M059J (cell line): ENCODE data around the gene OSGIN1. TPM values are rescaled to one million over a fixed set of nuclear protein-coding genes. Genes with fewer than 3 reads are reported as not detected.

Source experiments
- DNase-seq: peaks from one replicate; pipeline ENCODE4 v3.0.0-alpha.2; 2012; ENCODE audit warnings: low read depth
- total RNA-seq: library from RNA; depleted of rRNA; stranded (reverse); fragments of >200 nt; shearing (Covaris generic); gene quantifications from 2 replicates; pipeline ENCODE4 v1.2.3, GENCODE V29; 2014

OSGIN1 gene
- total RNA-seq, 1 experiment from 2014 or later: 3.6 TPM

DNA sequence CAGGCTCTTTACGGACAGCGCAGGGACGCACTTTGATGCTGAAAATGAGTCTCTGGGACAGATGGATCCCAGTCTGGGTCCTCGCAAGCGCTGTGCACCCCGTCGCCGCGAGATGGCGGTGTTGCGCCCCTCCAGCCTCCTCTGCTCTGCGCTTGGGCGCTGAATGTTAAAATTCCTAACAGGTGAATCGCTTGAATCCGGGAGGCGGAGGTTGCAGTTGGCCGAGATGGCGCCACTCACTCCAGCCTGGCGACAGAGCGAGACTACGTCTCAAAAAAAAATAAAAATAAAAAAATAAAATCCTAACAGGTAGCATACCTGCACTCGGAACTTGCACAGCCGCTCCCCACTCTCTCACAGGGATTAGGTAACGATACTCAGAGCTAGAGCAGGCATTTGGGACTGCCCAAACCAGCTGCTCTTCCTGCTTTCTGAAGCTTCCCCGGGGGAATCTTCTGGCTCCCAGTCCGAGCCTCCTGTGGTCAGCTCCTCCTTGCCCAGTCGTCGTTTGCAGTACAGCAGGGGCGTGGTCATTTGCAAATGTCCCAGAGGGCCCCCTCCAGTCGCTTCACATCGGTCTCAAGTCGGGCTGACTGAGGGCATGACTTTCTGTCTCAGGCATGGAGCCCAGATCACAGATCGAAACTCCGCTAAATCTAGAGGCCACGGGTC lies 26.2 kb upstream of the OSGIN1 start:
- DNase-seq: peak; percentile 83

DNA sequence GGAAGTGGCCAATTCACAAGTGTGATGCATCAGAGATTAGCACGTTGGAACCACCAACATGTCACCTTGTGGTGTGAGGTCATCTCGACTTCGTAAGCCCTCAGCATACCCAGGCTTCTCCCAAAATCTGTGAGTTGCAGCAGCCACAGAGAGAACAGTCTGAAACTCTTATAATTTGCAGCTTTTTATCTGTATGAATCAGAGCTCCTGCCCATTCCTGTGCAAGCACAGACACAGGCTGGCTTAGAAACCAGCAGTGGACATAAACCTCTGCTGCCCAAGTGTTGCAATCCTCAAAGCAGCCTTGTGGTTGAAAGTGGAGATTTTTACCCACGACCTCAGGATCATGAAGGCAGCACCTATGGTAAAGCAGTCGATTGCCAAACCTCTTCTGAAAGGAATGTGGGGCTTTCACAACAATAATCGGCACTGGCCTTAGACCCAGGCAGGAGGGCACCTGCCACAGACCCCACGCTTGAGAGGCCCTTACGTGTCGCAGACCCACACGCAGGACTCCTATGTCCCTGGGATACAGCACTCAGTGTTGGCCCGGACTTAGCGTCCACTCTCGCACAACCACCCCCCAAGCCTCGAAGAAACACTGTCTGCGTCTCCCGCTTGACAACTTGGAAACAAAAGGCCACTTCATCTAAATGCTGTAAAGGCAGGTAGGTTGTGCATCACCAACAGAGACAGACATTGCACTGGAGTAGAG lies 24.5 kb upstream of the OSGIN1 start:
- DNase-seq: peak; percentile 51

DNA sequence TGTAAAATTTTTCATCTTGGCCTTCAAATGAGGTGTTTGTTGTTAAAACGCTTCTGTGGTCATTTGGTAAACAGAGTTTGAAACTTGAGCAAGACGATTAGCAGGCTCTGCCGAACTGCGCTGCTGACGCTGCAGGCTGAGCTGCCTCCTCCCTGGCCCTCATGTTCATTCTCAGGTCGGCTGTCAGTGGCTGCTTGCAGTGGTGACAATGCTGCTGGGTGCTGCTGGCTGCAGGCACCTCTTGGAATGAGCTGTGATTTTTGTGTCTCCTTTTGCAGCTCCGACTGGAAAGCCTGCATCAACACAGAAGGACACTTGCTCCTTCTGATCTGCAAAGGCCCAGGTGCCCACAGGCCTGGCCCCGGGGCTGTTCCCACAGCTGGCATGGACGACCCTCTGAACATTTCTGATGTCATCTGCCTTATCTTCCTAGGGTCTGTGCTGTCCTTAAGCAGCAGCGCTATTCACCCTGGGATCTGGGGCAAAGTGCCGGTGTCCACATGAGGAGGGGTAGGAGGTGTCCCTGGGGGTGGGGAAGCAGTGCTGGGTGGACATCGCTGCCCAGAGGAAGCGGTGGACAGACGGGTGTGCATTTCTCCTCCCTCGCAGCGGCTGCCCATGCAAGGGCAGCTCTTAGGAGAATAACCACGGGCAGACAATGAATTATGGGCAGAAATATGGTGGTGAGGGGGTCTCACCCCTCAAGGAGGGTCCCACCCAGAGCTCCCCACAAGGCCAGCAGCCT lies 23.1 kb upstream of the OSGIN1 start:
- DNase-seq: no peak

DNA sequence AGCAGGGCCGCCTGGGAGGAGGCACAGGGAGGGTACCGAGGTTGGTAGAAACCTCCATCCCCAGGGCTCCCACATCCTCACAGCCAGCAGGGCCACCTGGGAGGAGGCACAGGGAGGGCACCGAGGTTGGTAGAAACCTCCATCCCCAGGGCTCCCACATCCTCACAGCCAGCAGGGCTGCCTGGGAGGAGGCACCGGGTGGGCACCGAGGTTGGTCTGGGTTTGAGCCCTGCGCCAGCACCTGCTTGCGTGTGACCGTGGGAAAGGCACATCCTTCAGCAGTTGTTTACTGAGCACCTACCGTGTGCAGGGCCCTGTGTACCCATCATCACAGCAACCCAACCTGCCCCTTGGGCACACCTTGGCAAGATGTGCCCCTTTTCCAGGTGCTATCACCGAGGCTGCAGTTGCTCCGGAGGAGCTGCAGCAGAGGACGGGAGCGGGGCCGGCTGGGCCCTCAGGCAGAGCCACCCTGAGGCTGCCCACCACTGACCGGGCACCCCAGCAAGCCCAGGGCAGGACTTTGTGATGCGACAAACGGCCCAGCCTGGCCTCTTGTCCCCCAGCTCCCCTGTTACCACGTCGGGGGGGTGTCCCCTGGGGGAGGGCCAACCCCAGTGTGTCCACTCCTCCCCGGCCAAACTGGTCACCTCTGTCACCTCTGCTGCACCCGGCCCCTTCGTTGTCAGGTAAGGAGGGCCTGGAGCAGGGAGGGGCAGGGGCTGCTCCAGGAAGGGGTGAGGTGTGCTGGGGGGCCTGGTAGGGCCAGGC lies 22.1 kb upstream of the OSGIN1 start:
- DNase-seq: no peak

DNA sequence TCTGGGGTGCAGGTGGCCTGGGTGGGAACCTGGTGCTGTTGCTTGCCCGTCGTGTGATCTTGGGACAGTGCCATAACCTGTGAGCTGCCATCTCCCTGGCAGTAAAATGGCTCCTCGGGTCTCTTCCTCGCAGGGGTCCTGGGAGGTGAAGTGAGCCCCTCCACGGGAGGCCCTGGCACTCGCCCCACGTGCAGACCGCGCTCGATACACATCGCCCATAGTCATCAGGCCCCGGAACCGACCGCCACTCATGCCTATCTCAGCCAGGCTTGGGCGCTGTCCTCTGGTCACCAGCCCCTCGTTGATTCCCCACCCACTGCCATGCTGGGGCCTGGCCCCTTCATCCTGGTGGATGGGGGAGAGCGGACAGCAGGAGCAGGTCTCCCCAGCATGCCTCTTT lies 21.5 kb upstream of the OSGIN1 start:
- no peak for DNase-seq

DNA sequence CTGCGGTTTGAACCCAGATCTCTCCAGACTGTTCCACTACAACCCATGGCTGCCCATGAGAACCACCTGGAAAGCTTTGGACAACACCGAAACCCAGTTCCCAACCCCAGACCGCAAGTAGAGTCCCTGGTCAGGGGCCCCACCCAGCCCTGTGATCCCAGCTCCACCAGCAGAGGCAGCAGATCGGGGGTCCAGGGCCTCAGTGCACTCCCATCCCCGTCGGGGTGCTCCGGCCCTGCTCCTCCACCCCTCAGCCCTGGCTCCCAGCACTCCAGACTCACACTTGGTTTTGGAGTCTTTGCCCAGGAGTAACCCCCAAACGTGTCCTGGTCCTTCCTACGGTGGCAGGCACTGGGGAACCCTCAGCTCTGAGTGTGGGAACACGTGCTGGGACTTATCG lies 20.7 kb upstream of the OSGIN1 start:
- DNase-seq: no peak

DNA sequence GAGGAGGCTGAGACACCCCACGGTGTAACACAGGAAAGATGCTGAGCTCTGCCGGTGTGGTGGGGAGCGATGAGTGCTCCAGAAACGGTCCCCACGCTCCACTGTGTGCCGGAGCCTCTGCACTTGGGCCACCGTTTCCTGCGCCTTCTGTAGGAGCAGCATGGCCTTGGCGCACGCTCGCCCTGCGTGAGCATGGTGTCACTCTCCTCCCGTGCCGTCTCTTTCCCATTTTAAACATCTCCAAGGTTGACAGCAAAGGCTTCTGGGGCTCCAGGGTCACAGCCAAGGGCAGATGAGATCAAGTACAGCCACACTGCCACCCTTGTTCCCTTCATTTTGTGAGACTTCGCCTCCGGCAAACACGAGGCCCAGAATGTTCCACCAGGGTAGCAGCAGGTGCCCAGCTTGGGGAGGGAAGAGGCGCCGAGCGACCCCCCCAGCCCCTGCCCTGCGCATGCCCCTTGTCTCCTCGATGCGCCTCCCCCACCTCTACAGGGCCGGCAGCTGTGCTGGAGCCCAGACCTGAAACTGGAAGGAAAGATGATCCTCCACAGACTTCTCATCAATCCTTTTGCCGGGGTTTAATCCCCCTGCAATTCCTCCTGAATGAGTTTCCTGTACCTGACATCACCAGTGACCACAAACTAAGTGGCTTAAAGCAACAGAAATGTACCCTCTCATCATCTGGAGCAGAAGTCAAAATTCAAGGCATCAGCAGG lies 19.9 kb upstream of the OSGIN1 start:
- peak; percentile 22 for DNase-seq

DNA sequence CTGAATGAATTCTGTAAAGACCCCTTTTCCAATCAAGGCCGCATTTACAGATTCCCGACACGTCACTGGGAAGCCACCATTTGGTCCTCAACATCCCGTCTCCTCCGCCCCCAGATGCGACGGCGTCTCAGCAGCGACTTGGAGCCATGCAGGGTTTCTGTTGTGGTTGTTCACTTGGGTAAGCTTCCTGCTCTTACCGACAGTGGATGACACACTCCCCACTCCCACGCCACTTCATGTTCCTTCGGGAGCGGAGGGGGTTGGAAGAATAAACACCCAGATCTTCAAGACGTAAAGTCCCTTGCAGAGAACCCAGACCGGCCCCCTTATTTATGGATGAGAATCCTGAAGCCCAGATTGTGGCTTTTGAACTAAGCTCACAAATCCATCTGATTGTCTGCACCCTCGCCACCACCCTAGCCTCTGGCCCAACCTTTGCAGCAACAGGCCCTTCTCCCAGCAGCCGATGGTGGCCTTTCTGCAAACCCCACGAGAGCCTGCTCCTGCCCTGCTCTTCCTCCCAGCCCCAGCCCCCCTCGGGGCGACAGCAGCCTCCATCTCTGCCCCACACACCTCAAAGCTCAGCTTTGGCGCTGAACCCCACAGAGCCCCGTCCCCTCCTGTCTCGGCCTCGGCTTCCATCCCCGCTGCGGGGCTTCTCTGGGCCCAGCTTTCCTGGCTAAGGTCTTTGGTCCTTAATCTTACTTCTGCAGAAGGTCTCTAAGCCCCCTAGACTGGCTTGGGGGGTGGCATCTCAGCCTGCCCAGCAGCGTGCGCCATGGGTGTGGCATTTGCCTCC lies 19.0 kb upstream of the OSGIN1 start:
- no peak for DNase-seq

DNA sequence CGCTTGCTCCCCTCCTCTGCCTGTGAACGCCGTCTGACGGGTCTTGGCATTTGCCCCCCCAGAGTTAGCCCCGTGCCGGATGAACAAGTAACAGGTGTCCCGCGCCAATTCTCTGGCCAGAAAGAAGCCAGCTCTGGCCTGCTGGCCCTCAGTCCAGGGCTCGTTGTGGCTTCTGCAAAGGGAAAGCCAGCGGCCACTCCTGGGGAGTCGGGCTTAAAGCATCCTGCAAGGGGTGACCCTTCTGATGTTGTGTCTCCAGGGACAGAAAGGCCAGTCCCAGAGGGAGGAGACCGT lies 18.4 kb upstream of the OSGIN1 start:
- DNase-seq: no peak

DNA sequence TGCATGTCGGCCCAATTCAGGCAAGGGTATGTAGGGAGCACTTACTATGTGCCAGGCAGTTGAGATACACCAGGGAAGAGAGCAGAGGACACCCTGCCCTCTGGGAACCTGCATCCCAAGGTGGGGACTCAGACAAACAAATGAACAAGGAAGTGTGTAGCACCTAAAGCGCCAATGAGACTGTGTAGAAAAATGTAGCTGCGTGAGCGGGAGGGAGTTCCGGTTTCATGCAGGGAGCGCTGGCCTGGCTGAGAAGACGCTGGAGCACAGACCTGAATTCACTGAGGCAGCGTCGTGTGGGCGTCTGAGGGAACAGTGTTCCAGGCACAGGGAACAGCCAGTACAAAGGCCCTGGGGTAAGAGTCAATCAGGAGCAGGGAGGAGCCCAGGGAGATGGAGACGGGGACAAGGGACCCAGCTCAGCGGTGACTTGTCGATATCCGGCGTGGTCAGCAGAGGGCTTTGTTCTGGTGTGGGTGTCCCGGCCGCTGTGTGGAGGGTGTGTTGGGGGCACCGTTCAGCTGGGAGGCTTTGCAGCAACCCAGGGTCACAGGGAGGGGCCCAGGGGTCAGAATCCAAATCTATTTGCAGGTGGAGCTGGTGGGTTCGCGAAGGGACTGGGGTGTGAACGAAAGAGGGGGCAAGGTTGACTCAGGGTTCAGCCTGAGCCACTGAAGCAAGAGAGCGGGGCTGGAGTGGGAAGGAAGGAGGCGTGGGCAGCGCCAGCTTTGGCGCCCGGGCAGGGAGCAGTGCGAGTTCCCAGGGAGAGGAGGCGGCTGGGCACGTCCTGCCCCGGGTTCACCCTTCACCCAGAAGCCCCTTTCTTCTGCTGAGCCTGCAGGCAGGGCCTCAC lies 17.8 kb upstream of the OSGIN1 start:
- no peak for DNase-seq

DNA sequence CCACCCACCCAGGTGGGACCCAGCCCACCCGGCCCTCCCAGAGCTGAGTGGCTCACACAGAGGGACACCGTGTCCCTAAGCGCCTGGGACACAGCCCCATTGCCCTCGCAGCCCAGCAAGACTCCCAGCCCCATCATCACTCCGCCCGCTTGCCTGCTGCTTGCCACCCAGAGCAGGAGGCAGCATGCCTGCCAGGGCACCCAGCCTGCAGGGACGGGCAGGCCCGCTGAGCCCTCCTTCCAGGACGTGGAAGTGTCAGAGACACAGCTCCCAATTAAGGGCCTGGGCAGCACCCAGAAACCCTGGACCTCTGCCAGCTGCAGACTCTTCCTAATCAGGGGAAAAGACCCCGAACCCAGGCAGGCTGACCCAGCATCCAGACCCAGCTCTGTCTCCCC lies 17.2 kb upstream of the OSGIN1 start:
- no peak for DNase-seq

DNA sequence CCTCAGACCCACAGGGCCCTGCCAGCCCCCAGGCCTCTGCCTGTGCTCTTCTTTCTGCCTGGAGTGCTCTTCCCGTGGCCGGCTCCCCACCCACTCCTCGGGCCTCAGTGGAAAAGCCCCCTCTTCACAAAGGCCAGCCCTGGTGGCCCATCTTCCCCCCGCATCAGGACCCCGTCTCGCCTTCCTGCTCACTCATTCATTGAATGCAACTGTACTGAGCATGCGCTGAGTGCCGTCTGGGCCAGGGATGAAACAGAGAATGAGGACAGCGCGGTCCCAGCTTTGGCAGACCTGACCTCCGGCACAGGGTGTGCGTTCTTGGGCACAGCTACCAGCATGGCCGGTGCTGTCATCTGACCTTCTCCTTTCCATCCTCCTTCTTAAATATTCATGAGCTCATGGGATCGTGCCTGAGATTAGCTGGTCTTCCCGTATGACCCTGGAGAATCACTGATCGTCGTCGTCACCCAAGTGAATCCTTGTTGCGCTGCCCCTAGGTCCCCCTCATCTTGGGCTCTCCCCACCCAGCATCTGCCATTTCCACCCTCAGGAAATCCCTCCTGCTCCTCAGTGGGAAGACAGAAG lies 16.4 kb upstream of the OSGIN1 start:
- DNase-seq: no peak

DNA sequence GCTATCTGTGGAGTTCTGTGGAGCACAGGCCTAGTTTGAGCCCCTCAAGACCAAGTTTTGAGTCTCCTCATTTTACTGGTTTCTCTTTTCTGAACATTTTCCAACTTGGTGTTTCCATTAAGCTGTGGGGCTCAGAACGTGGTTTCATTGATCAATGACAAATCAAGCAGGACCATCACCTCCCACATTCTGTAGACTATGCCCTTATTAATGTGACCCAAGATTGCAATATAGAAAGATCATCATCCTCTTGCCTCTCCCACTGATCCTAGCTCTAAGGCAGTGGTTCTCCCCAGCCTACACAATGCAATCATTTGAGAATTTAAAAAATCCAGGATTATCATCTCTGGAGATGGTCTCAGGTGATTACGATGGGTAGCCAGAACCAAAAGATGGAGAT lies 15.8 kb upstream of the OSGIN1 start:
- no peak for DNase-seq

DNA sequence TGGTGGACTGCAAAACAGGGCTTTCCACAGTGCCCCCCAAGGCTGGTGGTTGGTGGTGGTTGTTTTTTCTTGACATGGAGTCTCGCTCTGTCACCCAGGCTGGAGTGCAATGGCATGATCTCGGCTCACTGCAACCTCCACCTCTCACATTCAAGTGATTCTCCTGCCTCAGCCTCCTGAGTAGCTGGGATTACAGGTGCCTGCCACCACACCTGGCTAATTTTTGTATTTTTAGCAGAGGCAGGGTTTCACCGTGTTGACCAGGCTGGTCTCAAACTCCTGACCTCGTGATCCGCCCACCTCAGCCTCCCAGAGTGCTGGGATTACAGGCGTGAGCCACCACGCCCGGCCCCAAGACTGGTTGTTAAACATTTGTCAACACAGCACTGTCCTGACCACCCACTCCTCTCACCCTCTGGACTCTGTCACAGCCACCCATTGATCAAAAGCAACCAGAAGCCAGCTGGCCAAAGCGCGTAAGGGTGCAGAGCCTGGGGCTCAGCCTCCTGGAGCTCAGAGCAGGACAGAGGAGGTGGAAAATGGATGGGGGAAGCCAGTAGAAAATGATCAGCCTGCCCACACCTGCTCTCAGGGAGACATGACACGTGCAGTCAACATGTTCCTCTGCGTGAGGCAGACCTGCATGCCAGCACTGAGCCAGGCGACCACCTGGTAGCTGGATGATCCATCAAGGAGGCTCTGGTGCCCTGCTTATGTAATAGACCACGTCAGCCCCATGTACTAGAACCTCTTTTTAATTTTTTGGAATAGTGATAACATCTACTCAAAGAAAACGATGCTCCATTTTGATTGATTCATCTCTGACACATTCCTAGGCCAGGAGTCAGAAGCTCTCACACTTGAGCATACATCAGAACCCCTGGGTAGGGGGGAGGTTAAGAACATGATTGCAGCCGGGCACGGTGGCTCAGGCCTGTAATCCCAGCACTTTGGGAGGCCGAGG lies 14.8 kb upstream of the OSGIN1 start:
- DNase-seq: no peak

DNA sequence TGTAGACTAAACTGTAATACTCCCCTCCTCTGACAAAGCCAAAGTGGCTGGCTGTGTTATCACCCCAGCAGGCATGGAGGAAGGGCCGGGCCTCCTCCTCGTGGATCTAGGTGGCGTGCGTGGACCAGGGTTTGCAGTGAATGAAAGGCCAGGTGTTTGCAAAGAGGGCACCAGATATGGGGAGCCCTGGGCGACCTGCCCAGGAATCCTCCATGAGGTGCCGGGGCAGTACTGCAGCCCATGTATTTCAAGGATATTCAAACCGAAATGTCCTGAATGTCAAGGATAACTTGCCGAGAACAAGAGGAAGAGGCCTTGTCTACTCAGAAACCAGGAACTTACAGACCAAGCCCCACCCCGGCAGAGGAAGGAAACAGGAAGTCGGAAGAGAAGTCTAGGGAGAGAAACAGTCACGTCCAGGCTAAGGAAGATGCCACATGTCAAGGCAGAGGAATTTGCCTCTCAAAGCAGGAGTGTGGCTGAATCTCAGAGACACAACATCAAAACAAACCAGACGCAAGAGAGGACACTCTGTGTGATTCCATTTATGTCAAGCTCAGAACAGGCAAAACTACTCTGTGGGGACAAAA lies 13.7 kb upstream of the OSGIN1 start:
- no peak for DNase-seq

DNA sequence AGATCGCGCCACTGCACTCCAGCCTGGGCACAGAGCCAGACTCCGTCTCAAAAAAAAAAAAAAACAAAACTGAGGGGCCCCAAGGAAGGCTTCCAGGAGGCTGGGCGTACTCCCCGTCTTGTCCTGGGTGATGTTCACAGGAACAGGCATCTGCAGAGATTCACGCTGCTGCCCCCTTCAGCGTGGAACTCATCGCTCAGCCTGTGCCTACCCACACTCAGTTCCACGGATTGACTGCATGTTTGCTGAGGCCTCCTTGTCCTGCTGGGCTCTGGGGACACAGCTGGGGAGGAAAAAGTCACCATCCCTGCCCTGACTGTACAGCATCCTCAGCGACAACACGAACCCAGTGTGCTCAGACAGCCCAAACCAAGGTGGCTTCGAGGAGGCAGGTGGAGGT lies 12.9 kb upstream of the OSGIN1 start:
- DNase-seq: no peak

DNA sequence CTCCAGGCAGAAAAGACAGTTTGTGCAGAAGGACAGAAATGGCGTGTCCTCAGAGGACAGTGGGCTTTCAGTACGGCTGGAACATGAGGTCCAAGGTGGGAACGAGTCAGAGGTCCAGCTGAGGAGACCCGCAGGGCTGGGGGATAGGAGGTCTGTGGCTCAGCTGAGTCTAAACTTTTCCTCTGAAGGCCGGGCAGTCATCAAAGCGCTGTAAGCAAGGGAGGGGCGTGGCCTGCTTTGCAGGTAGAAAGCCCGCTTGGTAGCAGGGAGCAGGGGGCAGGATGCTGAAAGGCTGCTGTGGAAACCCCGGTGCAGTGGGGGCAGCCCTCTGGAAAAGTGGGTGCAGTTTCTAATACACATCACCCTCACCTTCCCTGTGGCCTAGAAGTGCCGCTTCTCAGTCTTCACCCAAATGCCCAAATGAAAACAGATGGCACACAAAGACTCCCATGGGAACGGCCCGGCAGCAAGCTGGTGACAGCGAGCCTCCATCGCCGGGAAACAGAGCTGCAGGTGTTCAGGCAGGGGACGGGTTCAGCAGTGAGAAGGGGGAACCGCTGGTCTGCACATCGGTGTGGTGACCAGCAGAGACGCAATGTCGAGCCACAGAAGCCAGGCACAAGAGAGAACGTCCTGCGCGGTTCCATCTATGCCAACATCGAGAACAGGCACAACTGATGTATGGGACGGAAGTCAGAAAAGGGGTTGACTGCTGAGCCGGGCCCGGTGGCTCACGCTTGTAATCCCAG lies 12.2 kb upstream of the OSGIN1 start:
- DNase-seq: no peak
